ENCODE results near the gene STX1A.

- TF ChIP-seq YY1 (IDR thresholded peaks at IDR 0.05; ENCODE audit: insufficient read depth, insufficient read length) (no peak), SUZ12 (IDR thresholded peaks at IDR 0.05; ENCODE audit: extremely low read depth, insufficient read depth, insufficient read length) (no peak)
Measured at GRCh38 chr7:73738220-73738611, 18.7 kb upstream of the STX1A start.
